Tibial artery (tissue), 4 donors: Measurements from ENCODE around the gene KRTAP10-7.
"Not testable (repeated sequence)": the region's sequence is repeated elsewhere in the genome, so short reads cannot be mapped to it uniquely, and the experiment has no call there.

ENCODE experiments used
- DNase-seq, 2 donors: peaks; one replicate each; pipeline ENCODE4 v3.0.0-alpha.2; 2019
- H3K27ac ChIP-seq, 2 donors: fragments of 200-600 bp; sonication (generic) in 1 of 2; 1 replicate in 1 of 2; 2 replicates in 1 of 2; pipeline ENCODE4 v1.5.1; 2018 to 2019; ENCODE audit warnings: mild to moderate bottlenecking in 1 of 2
- H3K27me3 ChIP-seq, 2 donors: fragments of 200-600 bp; sonication (generic) in 1 of 2; one replicate each; pipeline versions ENCODE4 v1.5.1 to v1.6.0; 2016 to 2019
- H3K36me3 ChIP-seq, 3 donors: fragments of 200-600 bp; sonication (generic) in 2 of 3; one replicate each; pipeline ENCODE4 v1.5.1; 2016 to 2019; ENCODE audit warnings: mild to moderate bottlenecking in 2 of 3
- H3K4me1 ChIP-seq, 4 donors: fragments of 200-600 bp; sonication (generic) in 2 of 4; 1 replicate in 3 of 4; 2 replicates in 1 of 4; pipeline ENCODE4 v1.5.1; 2016 to 2019
- H3K4me3 ChIP-seq, 2 donors: fragments of 200-600 bp; sonication (generic) in 1 of 2; 1 replicate in 1 of 2; 2 replicates in 1 of 2; pipeline ENCODE4 v1.5.1; 2018 to 2019; ENCODE audit warnings: mild to moderate bottlenecking in 2 of 2
- H3K9me3 ChIP-seq, 3 donors: fragments of 200-600 bp; sonication (generic) in 1 of 3; one replicate each; pipeline ENCODE4 v1.5.1; 2016 to 2019
- CTCF ChIP-seq, 2 experiments: fragments of 200-600 bp in 1 of 2; fragments of 450-650 bp in 1 of 2; IDR thresholded peaks; one replicate each; pipeline ENCODE4 v1.5.1; 2017 to 2019; ENCODE audit warnings: antibody characterized with exemption in 2 of 2, mild to moderate bottlenecking in 1 of 2, moderate library complexity in 1 of 2
- intact Hi-C: fragments of 100-400 bp; cut with DNase I; formaldehyde crosslinking; loops from one replicate; pipeline ENCODE4 v1.15.0; 2023; ENCODE audit warnings: low total_unique reads

KRTAP10-7 gene

GRCh38 chr21:44579833-44580144, 20.6 kb upstream of the KRTAP10-7 start:
- Histone ChIP-seq H3K4me3 (no peak overlapping the region), H3K4me1 (no peaks in the 10 kb centered on the region), H3K27ac (no peak overlapping the region), H3K36me3 (no peaks in the 10 kb centered on the region), H3K27me3 (peaks cover 0 to 20% of the 10 kb centered on the region in 2 donors), H3K9me3 (peaks cover 0 to 43% (median 30%) of the 10 kb centered on the region in 3 donors)
- TF ChIP-seq CTCF (IDR thresholded peaks at IDR 0.05), result no peak
- intact Hi-C loops, result no loop called here
- DNase-seq, result peak in 1 of 2 donors; percentile 48

- H3K36me3 ChIP-seq, DNase-seq, H3K4me1 ChIP-seq, H3K4me3 ChIP-seq, H3K27ac ChIP-seq, intact Hi-C loops: not testable (repeated sequence)
- H3K9me3 ChIP-seq, result peaks cover 0 to 43% (median 30%) of the 10 kb centered on the region in 3 donors
- H3K27me3 ChIP-seq, result peaks cover 0 to 15% of the 10 kb centered on the region in 2 donors
Observed at GRCh38 chr21:44580231-44580821, 20.1 kb upstream of the KRTAP10-7 start, which contains the start of gene KRTAP10-5. Gene KRTAP10-5 (minus strand): TSS chr21:44580604. CDS start chr21:44580578, 26 bp downstream.

GRCh38 chr21:44581158-44581557, 19.2 kb upstream of the KRTAP10-7 start:
- peaks cover 0 to 43% (median 30%) of the 10 kb centered on the region in 3 donors for H3K9me3 ChIP-seq
- intact Hi-C loops, result no loop called here
- DNase-seq, result no peak
- H3K4me3 ChIP-seq, result no peak overlapping the region
- no peaks in the 10 kb centered on the region for H3K36me3 ChIP-seq
- TF ChIP-seq CTCF (IDR thresholded peaks at IDR 0.05), result no peak
- H3K27me3 ChIP-seq, result peaks cover 0 to 23% of the 10 kb centered on the region in 2 donors
- H3K27ac ChIP-seq, result no peak overlapping the region
- H3K4me1 ChIP-seq, result no peaks in the 10 kb centered on the region

GRCh38 chr21:44582055-44582454, 18.3 kb upstream of the KRTAP10-7 start:
- Histone ChIP-seq H3K27me3 (peaks cover 0 to 27% of the 10 kb centered on the region in 2 donors), H3K4me1 (no peaks in the 10 kb centered on the region), H3K36me3 (no peaks in the 10 kb centered on the region), H3K27ac (no peak overlapping the region), H3K9me3 (peaks cover 0 to 35% (median 30%) of the 10 kb centered on the region in 3 donors), H3K4me3 (no peak overlapping the region)
- DNase-seq, result peak in 1 of 2 donors; percentile 37
- no peak for TF ChIP-seq CTCF (IDR thresholded peaks at IDR 0.05)
- intact Hi-C loops, result no loop called here

GRCh38 chr21:44583089-44583799, 17.2 kb upstream of the KRTAP10-7 start:
- no peak for TF ChIP-seq CTCF (IDR thresholded peaks at IDR 0.05)

GRCh38 chr21:44583800-44584147, 16.6 kb upstream of the KRTAP10-7 start:
- no peaks in the 10 kb centered on the region for H3K36me3 ChIP-seq
- intact Hi-C loops, result no loop called here
- no peak overlapping the region for H3K4me3 ChIP-seq
- no peak for TF ChIP-seq CTCF (IDR thresholded peaks at IDR 0.05)
- H3K27me3 ChIP-seq, result peaks cover 0 to 27% of the 10 kb centered on the region in 2 donors
- DNase-seq, result no peak
- H3K27ac ChIP-seq, result no peak overlapping the region
- H3K4me1 ChIP-seq, result no peaks in the 10 kb centered on the region
- peaks cover 0 to 30% (median 24%) of the 10 kb centered on the region in 3 donors for H3K9me3 ChIP-seq

More at GRCh38 chr21:44583089-44583799, 17.2 kb upstream of the KRTAP10-7 start:
- intact Hi-C loops, result no loop called here
- Histone ChIP-seq H3K27ac (no peak overlapping the region), H3K4me1 (no peaks in the 10 kb centered on the region), H3K27me3 (peaks cover 0 to 27% of the 10 kb centered on the region in 2 donors), H3K4me3 (no peak overlapping the region), H3K36me3 (no peaks in the 10 kb centered on the region), H3K9me3 (peaks cover 0 to 30% (median 24%) of the 10 kb centered on the region in 3 donors)
- no peak for DNase-seq
